ENCODE data around the gene VAV3. TPM values are rescaled to one million over a fixed set of nuclear protein-coding genes. Genes with fewer than 3 reads are reported as not detected.

Gene VAV3
- total and polyA plus RNA-seq, 2 of the 8 experiments (the other 6 are each of a cell fraction or from before 2014, with no cell fraction given) = 2.9 to 7.9 TPM

GRCh38 chr1:107979088-107979487 lies 14.1 kb upstream of the VAV3 start:
- Histone ChIP-seq H4K5ac (ENCODE audit: insufficient read length, low read depth, low read length) (no peak overlapping the region), H3K56ac (replicated peaks; ENCODE audit: insufficient read length, low read depth, low read length) (no peak overlapping the region), H4K8ac (ENCODE audit: extremely low read depth, insufficient read depth, low read length) (no peak overlapping the region), H3K9ac (replicated peaks in 1 of 4; ENCODE audit: extremely low read depth in 1 of 4, low read depth in 3 of 4, low read length in 3 of 4) (no peak overlapping the region), H3K4ac (replicated peaks; ENCODE audit: insufficient read length, low read depth, low read length) (no peak overlapping the region), H3K14ac (ENCODE audit: insufficient read length) (no peak overlapping the region), H3K4me1 (replicated peaks in 1 of 4; ENCODE audit: control insufficient read depth in 3 of 4, insufficient read depth in 4 of 4, low read length in 3 of 4) (no peaks in the 10 kb centered on the region), H3K23me2 (ENCODE audit: low read depth, low read length) (no peaks in the 10 kb centered on the region; the same call in 1 of the 2 replicates), H2BK12ac (ENCODE audit: low read depth, low read length) (no peak overlapping the region), H3K9me3 (ENCODE audit: insufficient read depth in 2 of 2, low read depth in 1 of 2, low read length in 1 of 2) (no peaks in the 10 kb centered on the region), H3K4me3 (ENCODE audit: extremely low read depth in 1 of 4, insufficient read depth in 2 of 4, low read depth in 3 of 4, low read length in 4 of 4) (no peak overlapping the region), H3K23ac (ENCODE audit: insufficient read length) (no peak overlapping the region), H2BK20ac (ENCODE audit: low read length) (no peak overlapping the region), H3K27ac (ENCODE audit: low read depth, low read length) (no peak overlapping the region), H2BK15ac (ENCODE audit: low read length) (no peak overlapping the region), H3K27me3 (replicated peaks in 1 of 4; ENCODE audit: control insufficient read depth in 3 of 4, extremely low read depth in 1 of 4, insufficient read depth in 3 of 4, low read length in 3 of 4) (no peaks in the 10 kb centered on the region), H2BK120ac (replicated peaks; ENCODE audit: low read depth, low read length) (no peak overlapping the region), H3K79me2 (ENCODE audit: control insufficient read depth in 1 of 2, insufficient read depth in 2 of 2, low read length in 2 of 2) (no peaks in the 10 kb centered on the region), H3K18ac (ENCODE audit: extremely low read depth, low read length) (no peak overlapping the region), H3K4me2 (ENCODE audit: insufficient read depth in 1 of 2, low read depth in 2 of 2, low read length in 2 of 2) (no peak overlapping the region), H2BK5ac (ENCODE audit: low read depth, low read length) (no peak overlapping the region), H4K91ac (replicated peaks; ENCODE audit: insufficient read length, low read length) (no peak overlapping the region), H3K36me3 (ENCODE audit: control insufficient read depth in 2 of 4, insufficient read depth in 4 of 4, low read length in 3 of 4) (no peaks in the 10 kb centered on the region), H4K20me1 (replicated peaks in 1 of 2; ENCODE audit: control insufficient read depth in 1 of 2, insufficient read depth in 2 of 2, low read length in 2 of 2) (no peaks in the 10 kb centered on the region), H2AFZ (ENCODE audit: low read length) (no peak overlapping the region), H3K79me1 (ENCODE audit: low read depth, low read length) (no peaks in the 10 kb centered on the region), H2AK5ac (ENCODE audit: low read depth, low read length) (no peak overlapping the region)
- FAIRE-seq (no peak), DNase-seq (ENCODE audit: low read depth in 1 of 2, low spot score in 2 of 2) (no peak)
- ChIA-PET POLR2A (ENCODE audit: partially characterized antibody) (no interaction called here), CTCF (ENCODE audit: partially characterized antibody) (no interaction called here)
- TF ChIP-seq SAP30 (IDR thresholded peaks at IDR 0.05; ENCODE audit: insufficient read depth, insufficient replicate concordance, low read length) = no peak
- TF ChIP-seq SRF (IDR thresholded peaks at IDR 0.05; ENCODE audit: low read depth, low read length) = no peak
- TF ChIP-seq CBX8 (IDR thresholded peaks at IDR 0.05; ENCODE audit: borderline replicate concordance, low read depth, low read length) = no peak
- TF ChIP-seq RAD21 (IDR thresholded peaks at IDR 0.05 in 1 of 2, conservative IDR thresholded peaks at IDR 0.05 in 1 of 2; ENCODE audit: low read depth in 2 of 2, low read length in 2 of 2) = no peak
- no peak for TF ChIP-seq JUN (IDR thresholded peaks at IDR 0.05; ENCODE audit: low read depth, low read length)
- TF ChIP-seq TAF1 (IDR thresholded peaks at IDR 0.05; ENCODE audit: low read depth, low read length) = no peak
- no peak for TF ChIP-seq MAFK (IDR thresholded peaks at IDR 0.05; ENCODE audit: low read depth, low read length)
- no peak for TF ChIP-seq PHF8 (conservative IDR thresholded peaks at IDR 0.05; ENCODE audit: low read depth, low read length)
- TF ChIP-seq CTCF (IDR thresholded peaks at IDR 0.05; ENCODE audit: control extremely low read depth in 1 of 3, insufficient read depth in 1 of 3, low read depth in 1 of 3, low read length in 3 of 3) = no peak
- no peak for TF ChIP-seq CTBP2 (IDR thresholded peaks at IDR 0.05; ENCODE audit: borderline replicate concordance, insufficient read depth, insufficient read length, low read length)
- TF ChIP-seq RBBP5 (IDR thresholded peaks at IDR 0.05; ENCODE audit: borderline replicate concordance, low read depth, low read length) = no peak
- 92% methylated on average over 3 of the region's 3 CpGs; no CpG with 5 or more reads in 1 of the 2 experiments for WGBS, 2 experiments (ENCODE audit: extremely low coverage in 1 of 2, insufficient coverage in 1 of 2, insufficient read length in 1 of 2, insufficient replicate concordance in 2 of 2, low coverage in 1 of 2, low lambda C conversion rate in 2 of 2, missing lambda C conversion rate in 1 of 2)
